Measurements from ENCODE around the gene MAP2K6.

The MAP2K6 gene

GRCh38 chr17:69427486-69428197 lies 13.1 kb downstream of the MAP2K6 start:
- DNase-seq (ENCODE audit: low read depth in 2 of 2): no peak

GRCh38 chr17:69428252-69428980 lies 13.9 kb downstream of the MAP2K6 start:
- DNase-seq (ENCODE audit: low read depth in 2 of 2): no peak

GRCh38 chr17:69430488-69430887 lies 16.0 kb downstream of the MAP2K6 start:
- DNase-seq (ENCODE audit: low read depth in 2 of 2): no peak

- no peak for DNase-seq (ENCODE audit: low read depth in 2 of 2)
These were observed 17.3 kb downstream of the MAP2K6 start for GRCh38 chr17:69431835-69432234.

- no peak for DNase-seq (ENCODE audit: low read depth in 2 of 2)
These were observed 18.6 kb downstream of the MAP2K6 start for GRCh38 chr17:69433093-69433492.

- no peak for DNase-seq (ENCODE audit: low read depth in 2 of 2)
These were observed 19.7 kb downstream of the MAP2K6 start for GRCh38 chr17:69434164-69434579.

GRCh38 chr17:69435971-69436696 lies 21.6 kb downstream of the MAP2K6 start:
- no peak for DNase-seq (ENCODE audit: low read depth in 2 of 2)

- no peak for DNase-seq (ENCODE audit: low read depth in 2 of 2)
These were observed 23.0 kb downstream of the MAP2K6 start for GRCh38 chr17:69437475-69437874.

GRCh38 chr17:69438776-69439175 lies 24.3 kb downstream of the MAP2K6 start:
- DNase-seq (ENCODE audit: low read depth in 2 of 2): no peak

- DNase-seq (ENCODE audit: low read depth in 2 of 2): no peak
These were observed 26.7 kb downstream of the MAP2K6 start for GRCh38 chr17:69441179-69441578.

- DNase-seq (ENCODE audit: low read depth in 2 of 2): no peak
These were observed 28.6 kb downstream of the MAP2K6 start for GRCh38 chr17:69443138-69443537.

- no peak for DNase-seq (ENCODE audit: low read depth in 2 of 2)
These were observed 29.5 kb downstream of the MAP2K6 start for GRCh38 chr17:69444023-69444422.

GRCh38 chr17:69445132-69445531 lies 30.6 kb downstream of the MAP2K6 start:
- no peak for DNase-seq (ENCODE audit: low read depth in 2 of 2)

- no peak for DNase-seq (ENCODE audit: low read depth in 2 of 2)
These were observed 33.2 kb downstream of the MAP2K6 start for GRCh38 chr17:69447726-69448125.

- DNase-seq (ENCODE audit: low read depth in 2 of 2): no peak
These were observed 34.1 kb downstream of the MAP2K6 start for GRCh38 chr17:69448431-69449102.

- DNase-seq (ENCODE audit: low read depth in 2 of 2): no peak
These were observed 35.6 kb downstream of the MAP2K6 start for GRCh38 chr17:69450131-69450530.

GRCh38 chr17:69450918-69451317 lies 36.4 kb downstream of the MAP2K6 start:
- DNase-seq (ENCODE audit: low read depth in 2 of 2): no peak

- DNase-seq (ENCODE audit: low read depth in 2 of 2): no peak
These were observed 37.2 kb downstream of the MAP2K6 start for GRCh38 chr17:69451416-69452394.

- no peak for DNase-seq (ENCODE audit: low read depth in 2 of 2)
These were observed 38.3 kb downstream of the MAP2K6 start for GRCh38 chr17:69452664-69453260.

- no peak for DNase-seq (ENCODE audit: low read depth in 2 of 2)
These were observed 39.6 kb downstream of the MAP2K6 start for GRCh38 chr17:69454051-69454450.

Data from stimulated activated CD8-positive, alpha-beta memory T cell treated with anti-CD3 and anti-CD28 coated beads, Interleukin-2, amount 100 ng/mL, for 48 hours (primary cell).